T-helper 22 cell (primary cell): ENCODE measurements around the gene HFE.
"Not testable (repeated sequence)": the region's sequence is repeated elsewhere in the genome, so short reads cannot be mapped to it uniquely, and the experiment has no call there.

Experiments used
- DNase-seq: peaks from one replicate; pipeline ENCODE4 v3.0.0-alpha.2; 2020; ENCODE audit warnings: low read depth

HFE gene

GRCh38 chr6:26087284-26088115 lies at the start of gene HFE:
Gene HFE (plus strand): TSS chr6:26087429. CDS start chr6:26087441, 12 bp downstream.
- DNase-seq, result no peak

- DNase-seq, result no peak
Measured at GRCh38 chr6:26041946-26042345, 45.3 kb upstream of the HFE start.

- peak; percentile 58 for DNase-seq
Measured at GRCh38 chr6:26043384-26044139, 43.7 kb upstream of the HFE start.

DNA sequence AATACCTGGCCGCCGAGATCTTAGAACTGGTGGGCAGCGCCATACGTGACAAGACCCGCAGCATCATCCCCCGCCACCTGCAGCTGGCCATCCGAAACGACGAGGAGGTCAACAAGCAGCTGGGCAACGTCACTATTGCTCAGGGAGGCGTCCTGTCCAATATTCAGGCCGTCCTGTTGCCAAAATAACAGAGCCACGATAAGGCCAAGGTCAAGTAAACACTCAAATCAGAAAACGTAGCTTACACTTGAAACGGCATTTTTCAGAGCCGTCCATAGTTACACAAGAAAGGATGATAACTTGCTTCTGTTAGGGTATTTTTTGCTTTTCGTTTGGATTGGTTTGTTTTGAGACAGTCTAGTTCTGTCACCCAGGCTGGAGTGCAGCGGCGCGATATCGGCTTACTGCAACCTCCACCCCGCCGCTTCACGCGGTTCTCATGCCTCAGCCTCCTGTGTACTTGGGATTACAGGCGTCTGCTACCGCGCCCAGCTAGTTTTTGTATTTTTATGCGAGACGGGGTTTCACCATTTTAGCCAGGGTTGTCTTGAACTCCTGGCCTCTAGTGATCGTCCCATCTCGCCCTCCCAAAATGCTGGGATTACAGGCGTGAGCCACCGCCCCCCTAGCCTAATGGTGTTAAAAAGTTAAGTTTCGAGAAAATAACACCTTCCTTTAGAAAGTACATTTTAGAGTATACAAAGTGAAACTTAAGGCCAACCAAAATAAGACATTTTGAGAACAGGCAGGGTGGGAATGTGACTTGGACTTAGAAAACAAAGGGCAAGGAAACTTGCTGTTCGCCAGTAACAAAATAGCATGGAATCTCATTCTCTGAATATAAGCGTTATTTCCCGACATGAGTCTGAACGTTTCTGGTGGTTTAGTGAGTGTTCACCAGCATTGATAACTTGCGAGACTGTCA lies 42.8 kb upstream of the HFE start:
- no peak for DNase-seq

DNA sequence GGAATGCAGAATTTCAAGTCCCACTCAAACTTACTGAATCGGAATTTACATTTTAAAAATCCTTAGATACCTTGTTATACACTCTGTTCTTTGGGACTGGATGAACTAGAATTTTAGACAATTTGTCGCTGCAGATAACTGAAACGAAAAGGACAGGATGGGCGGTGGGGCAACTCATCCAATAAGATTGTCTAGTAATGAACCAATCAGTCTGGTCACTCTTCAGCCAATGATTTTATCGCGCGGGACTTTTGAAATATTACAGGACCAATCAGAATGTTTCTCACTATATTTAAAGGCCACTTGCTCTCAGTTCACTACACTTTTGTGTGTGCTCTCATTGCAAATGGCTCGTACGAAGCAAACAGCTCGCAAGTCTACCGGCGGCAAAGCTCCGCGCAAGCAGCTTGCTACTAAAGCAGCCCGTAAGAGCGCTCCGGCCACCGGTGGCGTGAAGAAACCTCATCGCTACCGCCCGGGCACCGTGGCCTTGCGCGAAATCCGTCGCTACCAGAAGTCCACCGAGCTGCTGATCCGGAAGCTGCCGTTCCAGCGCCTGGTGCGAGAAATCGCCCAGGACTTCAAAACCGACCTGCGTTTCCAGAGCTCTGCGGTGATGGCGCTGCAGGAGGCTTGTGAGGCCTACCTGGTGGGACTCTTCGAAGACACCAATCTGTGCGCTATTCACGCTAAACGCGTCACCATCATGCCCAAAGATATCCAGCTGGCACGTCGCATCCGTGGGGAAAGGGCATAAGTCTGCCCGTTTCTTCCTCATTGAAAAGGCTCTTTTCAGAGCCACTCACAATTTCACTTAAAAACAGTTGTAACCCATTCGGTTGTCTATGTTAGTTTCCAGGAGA lies 41.9 kb upstream of the HFE start:
- peak; percentile 59 for DNase-seq

DNA sequence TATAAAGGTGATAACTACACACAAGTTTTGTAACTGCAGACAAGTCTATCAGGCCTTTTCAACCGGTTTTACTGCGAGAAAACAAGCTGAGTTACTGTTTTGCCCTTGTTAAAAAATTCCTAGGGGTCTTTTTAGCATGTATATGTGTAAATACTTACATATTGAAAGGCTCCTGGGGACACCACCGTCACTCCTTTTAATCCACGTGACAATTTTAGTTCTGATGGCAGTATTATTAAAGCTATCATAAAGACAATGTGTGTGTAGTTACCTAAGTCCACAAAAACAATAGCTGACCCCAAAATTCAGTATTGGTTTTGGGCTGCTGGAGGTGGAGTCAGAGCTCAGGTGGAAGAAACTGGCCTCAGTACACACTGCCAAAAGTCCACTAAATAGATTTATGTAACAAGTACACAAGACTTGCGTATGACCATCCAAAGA lies 41.3 kb upstream of the HFE start:
- DNase-seq, result no peak

- DNase-seq, result not testable (repeated sequence)
Measured at GRCh38 chr6:26047329-26047728, 39.9 kb upstream of the HFE start.

GRCh38 chr6:26048590-26048989 lies 38.6 kb upstream of the HFE start:
- no peak for DNase-seq

DNA sequence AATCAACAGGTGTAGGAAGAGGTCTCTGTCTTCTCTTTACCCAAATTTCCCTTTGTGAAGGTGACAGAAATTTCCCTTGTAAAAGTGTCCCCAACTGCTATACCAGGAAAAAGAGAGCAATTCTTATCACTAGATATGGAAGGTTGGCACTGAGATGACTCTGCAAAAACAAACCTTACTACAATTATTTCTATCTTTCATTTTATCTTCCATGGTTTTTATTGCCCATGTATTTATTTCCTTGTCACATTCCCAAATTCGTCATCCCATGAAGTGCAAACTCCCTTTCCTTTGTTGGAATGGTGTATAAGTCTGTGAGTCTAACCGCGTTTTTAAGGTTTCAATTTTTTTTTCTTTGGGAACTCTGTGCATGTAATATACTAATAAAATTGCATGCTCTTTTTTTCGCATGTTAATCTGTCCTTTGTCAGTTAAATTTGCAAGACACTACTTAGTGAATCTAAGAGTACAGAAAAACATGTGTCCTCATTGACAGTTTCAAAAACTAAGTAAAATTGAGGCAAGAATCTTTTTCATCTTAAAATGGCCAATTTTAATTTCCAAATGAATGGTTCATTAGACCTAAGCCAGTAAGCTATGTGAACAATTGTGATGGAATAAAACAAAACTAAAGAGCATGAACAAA lies 35.4 kb upstream of the HFE start:
- DNase-seq, result no peak

GRCh38 chr6:26052762-26053250 lies 34.4 kb upstream of the HFE start:
- not testable (repeated sequence) for DNase-seq

GRCh38 chr6:26053992-26054780 lies 33.0 kb upstream of the HFE start:
- DNase-seq, result no peak

GRCh38 chr6:26054781-26055718 lies 32.2 kb upstream of the HFE start:
- peak; percentile 75 for DNase-seq

- DNase-seq, result peak; percentile 58
Measured at GRCh38 chr6:26055719-26056582, 31.3 kb upstream of the HFE start.

- DNase-seq, result no peak
Measured at GRCh38 chr6:26056583-26057350, 30.5 kb upstream of the HFE start.

DNA sequence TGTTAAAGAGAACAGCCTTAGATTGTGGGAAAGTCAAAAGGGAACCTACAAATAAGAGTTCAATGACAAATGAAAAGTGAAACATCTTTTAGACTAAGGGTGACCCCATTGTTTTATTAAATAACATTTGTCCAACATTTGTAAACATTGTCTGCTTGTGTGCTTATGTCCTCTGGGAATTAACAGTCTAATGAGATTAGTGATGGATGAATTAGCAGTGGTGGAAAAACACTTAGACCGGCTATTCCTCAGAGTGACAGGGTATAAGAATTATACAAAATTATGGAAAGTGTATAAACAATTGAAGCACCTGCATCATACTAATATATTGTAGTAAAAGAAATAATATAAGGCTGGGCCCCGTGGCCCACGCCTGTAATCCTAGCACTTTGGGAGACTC lies 29.3 kb upstream of the HFE start:
- DNase-seq, result no peak

GRCh38 chr6:26058477-26059033 lies 28.7 kb upstream of the HFE start:
- not testable (repeated sequence) for DNase-seq
